HCT116 (cell line): ENCODE results near the gene PLCG2.

Experiments
- ATF3 ChIP-seq: IDR thresholded peaks from 2 replicates; pipeline ENCODE4 v1.6.1; 2012
- CTCF ChIP-seq, 3 experiments: fragments of 200-600 bp in 1 of 3; sonication (generic) in 1 of 3; IDR thresholded peaks in 2 of 3; conservative IDR thresholded peaks in 1 of 3; 2 replicates each; pipeline ENCODE4 v1.5.1; 2012 to 2017; ENCODE audit warnings: low read depth in 2 of 3, low read length in 2 of 3, antibody characterized with exemption in 1 of 3, borderline replicate concordance in 1 of 3, control low read depth in 1 of 3, mild to moderate bottlenecking in 1 of 3, mixed read lengths in 1 of 3, mixed run types in 1 of 3, moderate library complexity in 1 of 3; ENCODE audit not compliant: insufficient read depth in 1 of 3
- ELF1 ChIP-seq: IDR thresholded peaks from 2 replicates; pipeline ENCODE4 v1.6.1; 2012; ENCODE audit warnings: low read depth, borderline replicate concordance
- EZH2 ChIP-seq: fragments of 200-600 bp; sonication (generic); IDR thresholded peaks from 2 replicates; pipeline ENCODE4 v1.6.1; 2017; ENCODE audit warnings: antibody characterized with exemption, mixed run types
- EZH2phosphoT487 ChIP-seq: fragments of 200-600 bp; IDR thresholded peaks from 2 replicates; pipeline ENCODE4 v1.6.1; 2018; ENCODE audit warnings: antibody characterized with exemption, borderline replicate concordance
- POLR2A ChIP-seq: IDR thresholded peaks from 2 replicates; pipeline ENCODE4 v1.7.0; 2011; ENCODE audit warnings: borderline replicate concordance; ENCODE audit not compliant: insufficient read depth, insufficient read length; ENCODE audit errors: extremely low read depth
- POLR2AphosphoS5 ChIP-seq: IDR thresholded peaks from 2 replicates; pipeline ENCODE4 v1.6.1; 2011; ENCODE audit warnings: mild to moderate bottlenecking, low read depth, low read length, moderate library complexity
- SP1 ChIP-seq: IDR thresholded peaks from 2 replicates; pipeline ENCODE4 v1.6.1; 2012; ENCODE audit warnings: low read depth
- SRF ChIP-seq: IDR thresholded peaks from 2 replicates; pipeline ENCODE4 v1.6.1; 2012; ENCODE audit warnings: low read depth
- TCF7L2 ChIP-seq: IDR thresholded peaks from 2 replicates; pipeline ENCODE4 v1.7.0; 2011; ENCODE audit warnings: borderline replicate concordance, inconsistent platforms; ENCODE audit not compliant: insufficient read depth, insufficient read length; ENCODE audit errors: extremely low read depth

GRCh38 chr16:81803332-81803731 is 24.2 kb downstream of the PLCG2 start:
- TF ChIP-seq POLR2AphosphoS5 = no peak
- no peak for TF ChIP-seq EZH2
- TF ChIP-seq CTCF (IDR thresholded peaks at IDR 0.05 in 2 of 3, conservative IDR thresholded peaks at IDR 0.05 in 1 of 3; ENCODE audit: borderline replicate concordance in 1 of 3, insufficient read depth in 1 of 3, low read depth in 2 of 3, low read length in 2 of 3) = no peak
- TF ChIP-seq POLR2A = no peak
- no peak for TF ChIP-seq ATF3
- no peak for TF ChIP-seq ELF1
- no peak for TF ChIP-seq EZH2phosphoT487
- no peak for TF ChIP-seq SRF
- TF ChIP-seq TCF7L2 = no peak
- no peak for TF ChIP-seq SP1
